Dendritic cell treated with granulocyte-macrophage colony-stimulating factor and Interleukin-4, amounts not matched to agents 40 ng/mL and 50 ng/mL, for 4 days (primary cell): Measurements from ENCODE around the gene GABBR2.

Experiments used
- H3K27ac Mint-ChIP-seq: one replicate; pipeline ENCODE4 v1.8.0; 2022; ENCODE audit warnings: mild to moderate bottlenecking, mixed read lengths
- H3K27me3 Mint-ChIP-seq: one replicate; pipeline ENCODE4 v1.8.0; 2022; ENCODE audit warnings: mild to moderate bottlenecking, mixed read lengths
- H3K36me3 Mint-ChIP-seq: one replicate; pipeline ENCODE4 v1.8.0; 2022; ENCODE audit warnings: low read depth, mixed read lengths
- H3K4me1 Mint-ChIP-seq: one replicate; pipeline ENCODE4 v1.8.0; 2022; ENCODE audit warnings: low read depth, mixed read lengths
- H3K4me3 Mint-ChIP-seq: one replicate; pipeline ENCODE4 v1.8.0; 2022; ENCODE audit warnings: mild to moderate bottlenecking, moderate library complexity, mixed read lengths
- H3K9me3 Mint-ChIP-seq: one replicate; pipeline ENCODE4 v1.8.0; 2022; ENCODE audit warnings: mixed read lengths
- intact Hi-C: fragments of 100-400 bp; cut with micrococcal nuclease; formaldehyde crosslinking; loops from one replicate; pipeline ENCODE4 v1.15.0; 2022

The GABBR2 gene

GRCh38 chr9:98565152-98566135, 143.3 kb downstream of the GABBR2 start:
- Mint-ChIP-seq H3K9me3 (no peaks in the 10 kb centered on the region), H3K36me3 (no peaks in the 10 kb centered on the region), H3K27me3 (peaks cover 20% of the 10 kb centered on the region), H3K27ac (no peak overlapping the region), H3K4me3 (no peak overlapping the region), H3K4me1 (peaks cover 10% of the 10 kb centered on the region)
- intact Hi-C loops, result no loop called here

- intact Hi-C loops, result no loop called here
- Mint-ChIP-seq H3K27ac (no peak overlapping the region), H3K27me3 (peaks cover 19% of the 10 kb centered on the region), H3K36me3 (no peaks in the 10 kb centered on the region), H3K4me1 (peaks cover 10% of the 10 kb centered on the region), H3K4me3 (no peak overlapping the region), H3K9me3 (no peaks in the 10 kb centered on the region)
Observed at GRCh38 chr9:98564714-98565113, 144.0 kb downstream of the GABBR2 start.

- Mint-ChIP-seq H3K27ac (no peak overlapping the region), H3K36me3 (no peaks in the 10 kb centered on the region), H3K27me3 (peaks cover 17% of the 10 kb centered on the region), H3K9me3 (no peaks in the 10 kb centered on the region), H3K4me3 (no peak overlapping the region), H3K4me1 (peaks cover 10% of the 10 kb centered on the region)
- intact Hi-C loops, result no loop called here
Observed at GRCh38 chr9:98563988-98564387, 144.7 kb downstream of the GABBR2 start.

GRCh38 chr9:98563212-98563907, 145.4 kb downstream of the GABBR2 start:
- Mint-ChIP-seq H3K9me3 (no peaks in the 10 kb centered on the region), H3K27ac (no peak overlapping the region), H3K27me3 (peaks cover 14% of the 10 kb centered on the region), H3K36me3 (no peaks in the 10 kb centered on the region), H3K4me3 (no peak overlapping the region), H3K4me1 (peaks cover 10% of the 10 kb centered on the region)
- intact Hi-C loops, result no loop called here

GRCh38 chr9:98559561-98559960, 149.2 kb downstream of the GABBR2 start:
- no peaks in the 10 kb centered on the region for H3K36me3 Mint-ChIP-seq
- no peak overlapping the region for H3K4me3 Mint-ChIP-seq
- H3K27me3 Mint-ChIP-seq, result peaks cover 1% of the 10 kb centered on the region
- intact Hi-C loops, result no loop called here
- H3K27ac Mint-ChIP-seq, result no peak overlapping the region
- H3K4me1 Mint-ChIP-seq, result peaks cover 10% of the 10 kb centered on the region
- H3K9me3 Mint-ChIP-seq, result no peaks in the 10 kb centered on the region

GRCh38 chr9:98558575-98558974, 150.2 kb downstream of the GABBR2 start:
- no peaks in the 10 kb centered on the region for H3K36me3 Mint-ChIP-seq
- intact Hi-C loops, result no loop called here

GRCh38 chr9:98556511-98556910, 152.2 kb downstream of the GABBR2 start:
- Mint-ChIP-seq H3K4me3 (no peak overlapping the region), H3K9me3 (no peaks in the 10 kb centered on the region), H3K27me3 (peaks cover 1% of the 10 kb centered on the region), H3K27ac (no peak overlapping the region), H3K36me3 (no peaks in the 10 kb centered on the region), H3K4me1 (no peaks in the 10 kb centered on the region)
- intact Hi-C loops, result no loop called here

More at GRCh38 chr9:98558575-98558974, 150.2 kb downstream of the GABBR2 start:
- H3K4me1 Mint-ChIP-seq, result peaks cover 10% of the 10 kb centered on the region
- no peaks in the 10 kb centered on the region for H3K9me3 Mint-ChIP-seq
- peaks cover 1% of the 10 kb centered on the region for H3K27me3 Mint-ChIP-seq
- no peak overlapping the region for H3K4me3 Mint-ChIP-seq
- H3K27ac Mint-ChIP-seq, result no peak overlapping the region

GRCh38 chr9:98555651-98556465, 152.9 kb downstream of the GABBR2 start:
- no peaks in the 10 kb centered on the region for H3K36me3 Mint-ChIP-seq
- no peaks in the 10 kb centered on the region for H3K4me1 Mint-ChIP-seq
- H3K4me3 Mint-ChIP-seq, result no peak overlapping the region
- intact Hi-C loops, result no loop called here
- peaks cover 1% of the 10 kb centered on the region for H3K27me3 Mint-ChIP-seq
- no peaks in the 10 kb centered on the region for H3K9me3 Mint-ChIP-seq
- H3K27ac Mint-ChIP-seq, result no peak overlapping the region

GRCh38 chr9:98554752-98555151, 154.0 kb downstream of the GABBR2 start:
- no peak overlapping the region for H3K4me3 Mint-ChIP-seq
- no peaks in the 10 kb centered on the region for H3K36me3 Mint-ChIP-seq
- intact Hi-C loops, result no loop called here
- H3K27me3 Mint-ChIP-seq, result no peaks in the 10 kb centered on the region
- no peaks in the 10 kb centered on the region for H3K4me1 Mint-ChIP-seq
- H3K27ac Mint-ChIP-seq, result no peak overlapping the region
- H3K9me3 Mint-ChIP-seq, result no peaks in the 10 kb centered on the region

GRCh38 chr9:98552331-98552730, 156.4 kb downstream of the GABBR2 start:
- Mint-ChIP-seq H3K27me3 (no peaks in the 10 kb centered on the region), H3K27ac (no peak overlapping the region), H3K4me1 (no peaks in the 10 kb centered on the region), H3K4me3 (no peak overlapping the region), H3K9me3 (no peaks in the 10 kb centered on the region), H3K36me3 (no peaks in the 10 kb centered on the region)
- intact Hi-C loops, result no loop called here

- no peaks in the 10 kb centered on the region for H3K4me1 Mint-ChIP-seq
- no peak overlapping the region for H3K27ac Mint-ChIP-seq
- H3K27me3 Mint-ChIP-seq, result no peaks in the 10 kb centered on the region
- no peaks in the 10 kb centered on the region for H3K36me3 Mint-ChIP-seq
- H3K9me3 Mint-ChIP-seq, result no peaks in the 10 kb centered on the region
- H3K4me3 Mint-ChIP-seq, result no peak overlapping the region
- intact Hi-C loops, result no loop called here
Observed at GRCh38 chr9:98551511-98552286, 157.0 kb downstream of the GABBR2 start.

- H3K27ac Mint-ChIP-seq, result no peak overlapping the region
Observed at GRCh38 chr9:98550206-98550820, 158.4 kb downstream of the GABBR2 start.

GRCh38 chr9:98549401-98549800, 159.3 kb downstream of the GABBR2 start:
- no peaks in the 10 kb centered on the region for H3K27me3 Mint-ChIP-seq
- intact Hi-C loops, result no loop called here
- H3K9me3 Mint-ChIP-seq, result no peaks in the 10 kb centered on the region
- no peak overlapping the region for H3K27ac Mint-ChIP-seq
- no peaks in the 10 kb centered on the region for H3K36me3 Mint-ChIP-seq
- H3K4me3 Mint-ChIP-seq, result no peak overlapping the region
- H3K4me1 Mint-ChIP-seq, result no peaks in the 10 kb centered on the region

More at GRCh38 chr9:98550206-98550820, 158.4 kb downstream of the GABBR2 start:
- Mint-ChIP-seq H3K36me3 (no peaks in the 10 kb centered on the region), H3K9me3 (no peaks in the 10 kb centered on the region), H3K27me3 (no peaks in the 10 kb centered on the region), H3K4me1 (no peaks in the 10 kb centered on the region), H3K4me3 (no peak overlapping the region)
- intact Hi-C loops, result no loop called here
